ENCODE results near the gene MDM2. TPM values are rescaled to one million over a fixed set of nuclear protein-coding genes. Genes with fewer than 3 reads are reported as not detected.
A peak's percentile ranks its signal among the peaks of the same experiment; 100 is the strongest.

Gene MDM2
- total and polyA plus RNA-seq, 2 of the 13 experiments (the other 11 are each of a cell fraction or from before 2014, with no cell fraction given): 29.3 to 314 TPM

DNA sequence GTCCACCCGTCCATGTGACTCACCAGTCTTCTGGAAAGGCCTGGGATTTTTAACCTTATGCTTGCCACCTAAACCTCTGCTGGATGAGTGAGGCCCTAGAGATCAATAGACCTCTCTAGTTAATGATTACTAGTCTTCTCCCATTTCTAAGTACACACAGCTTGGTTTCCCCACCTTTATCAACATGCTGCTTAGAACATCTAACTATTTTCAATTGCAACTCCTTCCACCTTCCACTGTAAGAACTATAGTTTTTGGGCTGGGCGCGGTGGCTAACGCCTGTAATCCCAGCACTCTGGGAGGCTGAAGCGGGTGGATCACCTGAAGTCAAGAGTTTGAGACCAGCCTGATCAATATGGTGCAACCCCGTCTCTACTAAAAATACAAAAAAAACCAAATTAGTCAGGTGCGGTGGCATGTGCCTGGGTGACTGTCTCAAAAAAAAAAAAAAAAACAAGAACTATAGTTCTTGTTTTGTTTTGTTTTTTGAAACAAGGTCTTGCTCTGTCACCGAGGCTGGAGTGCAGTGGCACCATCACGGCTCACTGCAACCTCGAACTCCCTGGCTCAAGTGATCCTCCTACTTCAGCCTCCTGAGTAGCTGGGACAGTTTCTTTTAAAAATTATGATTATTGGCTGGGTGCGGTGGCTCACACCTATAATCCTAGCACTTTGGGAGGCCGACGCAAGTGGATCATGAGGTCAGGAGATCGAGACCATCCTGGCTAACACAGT, 18.7 kb upstream of the MDM2 start (continued):
- no peak for TF ChIP-seq NFAT5 (CRISPR knock-in tag; IDR thresholded peaks at IDR 0.05)
- TF ChIP-seq NRL (CRISPR knock-in tag; IDR thresholded peaks at IDR 0.05; ENCODE audit: borderline replicate concordance): no peak
- no peak for TF ChIP-seq HCFC1 (IDR thresholded peaks at IDR 0.05; ENCODE audit: low read depth, low read length)
- TF ChIP-seq ARNTL (CRISPR knock-in tag; IDR thresholded peaks at IDR 0.05): peak; percentile 89
- TF ChIP-seq TBX3 (IDR thresholded peaks at IDR 0.05; ENCODE audit: borderline replicate concordance): no peak
- peak; percentile 60 for TF ChIP-seq KDM6A (CRISPR knock-in tag; IDR thresholded peaks at IDR 0.05; ENCODE audit: low read depth)
- TF ChIP-seq LCORL (IDR thresholded peaks at IDR 0.05): peak; percentile 40; the same call in 1 of the 2 replicates
- peak; percentile 63; the same call in 1 of the 2 replicates for TF ChIP-seq LCORL (CRISPR knock-in tag; IDR thresholded peaks at IDR 0.05)
- no peak for TF ChIP-seq ZZZ3 (CRISPR knock-in tag; IDR thresholded peaks at IDR 0.05; ENCODE audit: borderline replicate concordance)
- no peak for TF ChIP-seq STAT5B (CRISPR knock-in tag; IDR thresholded peaks at IDR 0.05)
- TF ChIP-seq, protein P1, sequence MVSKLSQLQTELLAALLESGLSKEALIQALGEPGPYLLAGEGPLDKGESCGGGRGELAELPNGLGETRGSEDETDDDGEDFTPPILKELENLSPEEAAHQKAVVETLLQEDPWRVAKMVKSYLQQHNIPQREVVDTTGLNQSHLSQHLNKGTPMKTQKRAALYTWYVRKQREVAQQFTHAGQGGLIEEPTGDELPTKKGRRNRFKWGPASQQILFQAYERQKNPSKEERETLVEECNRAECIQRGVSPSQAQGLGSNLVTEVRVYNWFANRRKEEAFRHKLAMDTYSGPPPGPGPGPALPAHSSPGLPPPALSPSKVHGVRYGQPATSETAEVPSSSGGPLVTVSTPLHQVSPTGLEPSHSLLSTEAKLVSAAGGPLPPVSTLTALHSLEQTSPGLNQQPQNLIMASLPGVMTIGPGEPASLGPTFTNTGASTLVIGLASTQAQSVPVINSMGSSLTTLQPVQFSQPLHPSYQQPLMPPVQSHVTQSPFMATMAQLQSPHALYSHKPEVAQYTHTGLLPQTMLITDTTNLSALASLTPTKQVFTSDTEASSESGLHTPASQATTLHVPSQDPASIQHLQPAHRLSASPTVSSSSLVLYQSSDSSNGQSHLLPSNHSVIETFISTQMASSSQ (IDR thresholded peaks at IDR 0.05; ENCODE audit: low read depth): peak; percentile 99
- TF ChIP-seq, protein P1 (CRISPR knock-in tag; IDR thresholded peaks at IDR 0.05; ENCODE audit: borderline replicate concordance): peak; percentile 99
- TF ChIP-seq NFKB2 (CRISPR knock-in tag; IDR thresholded peaks at IDR 0.05; ENCODE audit: borderline replicate concordance): no peak
- no peak for TF ChIP-seq SCMH1 (CRISPR knock-in tag; IDR thresholded peaks at IDR 0.05; ENCODE audit: borderline replicate concordance)
- TF ChIP-seq ZFAT (CRISPR knock-in tag; conservative IDR thresholded peaks at IDR 0.05): no peak
- TF ChIP-seq ZNF780A (CRISPR knock-in tag; IDR thresholded peaks at IDR 0.05): no peak
- no peak for TF ChIP-seq ZNF547 (CRISPR knock-in tag; IDR thresholded peaks at IDR 0.05)
- TF ChIP-seq, protein P2, sequence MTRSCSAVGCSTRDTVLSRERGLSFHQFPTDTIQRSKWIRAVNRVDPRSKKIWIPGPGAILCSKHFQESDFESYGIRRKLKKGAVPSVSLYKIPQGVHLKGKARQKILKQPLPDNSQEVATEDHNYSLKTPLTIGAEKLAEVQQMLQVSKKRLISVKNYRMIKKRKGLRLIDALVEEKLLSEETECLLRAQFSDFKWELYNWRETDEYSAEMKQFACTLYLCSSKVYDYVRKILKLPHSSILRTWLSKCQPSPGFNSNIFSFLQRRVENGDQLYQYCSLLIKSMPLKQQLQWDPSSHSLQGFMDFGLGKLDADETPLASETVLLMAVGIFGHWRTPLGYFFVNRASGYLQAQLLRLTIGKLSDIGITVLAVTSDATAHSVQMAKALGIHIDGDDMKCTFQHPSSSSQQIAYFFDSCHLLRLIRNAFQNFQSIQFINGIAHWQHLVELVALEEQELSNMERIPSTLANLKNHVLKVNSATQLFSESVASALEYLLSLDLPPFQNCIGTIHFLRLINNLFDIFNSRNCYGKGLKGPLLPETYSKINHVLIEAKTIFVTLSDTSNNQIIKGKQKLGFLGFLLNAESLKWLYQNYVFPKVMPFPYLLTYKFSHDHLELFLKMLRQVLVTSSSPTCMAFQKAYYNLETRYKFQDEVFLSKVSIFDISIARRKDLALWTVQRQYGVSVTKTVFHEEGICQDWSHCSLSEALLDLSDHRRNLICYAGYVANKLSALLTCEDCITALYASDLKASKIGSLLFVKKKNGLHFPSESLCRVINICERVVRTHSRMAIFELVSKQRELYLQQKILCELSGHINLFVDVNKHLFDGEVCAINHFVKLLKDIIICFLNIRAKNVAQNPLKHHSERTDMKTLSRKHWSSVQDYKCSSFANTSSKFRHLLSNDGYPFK (CRISPR knock-in tag; IDR thresholded peaks at IDR 0.05; ENCODE audit: borderline replicate concordance): peak; percentile 22; the same call in 1 of the 2 replicates

Measured in HepG2 (cell line).